Stimulated activated CD8-positive, alpha-beta memory T cell treated with anti-CD3 and anti-CD28 coated beads, Interleukin-2, amount 100 ng/mL, for 48 hours (primary cell): ENCODE results near the gene ZNF396.

Experiments
- DNase-seq, 2 donors: peaks; one replicate each; pipeline ENCODE4 v3.0.0-alpha.2; 2020; ENCODE audit warnings: low read depth in 2 of 2

Gene ZNF396

GRCh38 chr18:35376742-35377695 lies at the start of gene ZNF396:
Gene ZNF396 (minus strand): TSS chr18:35377337. CDS start chr18:35374292, 3,045 bp downstream.
- DNase-seq = peak; percentile 52 to 62

DNA sequence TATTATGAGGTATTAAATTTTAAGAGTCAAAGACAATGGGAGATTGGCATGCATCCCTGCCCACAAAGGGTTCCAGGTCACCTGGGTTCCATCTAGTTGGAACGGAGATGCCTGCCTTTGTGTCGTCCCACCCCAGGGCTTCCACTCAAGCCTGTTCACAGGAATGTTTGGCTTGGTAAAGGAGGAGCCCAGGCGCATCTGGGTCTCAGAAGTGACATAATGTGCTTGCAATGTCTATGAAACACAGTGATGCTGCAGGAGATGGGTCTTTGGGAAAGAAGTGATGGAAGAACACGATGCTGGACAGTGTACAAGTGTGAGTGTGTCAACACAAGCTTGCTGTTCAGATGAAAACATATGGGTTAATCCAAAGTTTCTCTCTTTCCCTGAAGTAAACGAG lies 49.6 kb upstream of the ZNF396 start:
- no peak for DNase-seq

GRCh38 chr18:35424356-35424755 lies 47.2 kb upstream of the ZNF396 start:
- no peak for DNase-seq

- DNase-seq = no peak
Measured at GRCh38 chr18:35422237-35422636, 45.1 kb upstream of the ZNF396 start.

- no peak for DNase-seq
Measured at GRCh38 chr18:35418610-35419009, 41.5 kb upstream of the ZNF396 start.

- no peak for DNase-seq
Measured at GRCh38 chr18:35417223-35417622, 40.1 kb upstream of the ZNF396 start.

DNA sequence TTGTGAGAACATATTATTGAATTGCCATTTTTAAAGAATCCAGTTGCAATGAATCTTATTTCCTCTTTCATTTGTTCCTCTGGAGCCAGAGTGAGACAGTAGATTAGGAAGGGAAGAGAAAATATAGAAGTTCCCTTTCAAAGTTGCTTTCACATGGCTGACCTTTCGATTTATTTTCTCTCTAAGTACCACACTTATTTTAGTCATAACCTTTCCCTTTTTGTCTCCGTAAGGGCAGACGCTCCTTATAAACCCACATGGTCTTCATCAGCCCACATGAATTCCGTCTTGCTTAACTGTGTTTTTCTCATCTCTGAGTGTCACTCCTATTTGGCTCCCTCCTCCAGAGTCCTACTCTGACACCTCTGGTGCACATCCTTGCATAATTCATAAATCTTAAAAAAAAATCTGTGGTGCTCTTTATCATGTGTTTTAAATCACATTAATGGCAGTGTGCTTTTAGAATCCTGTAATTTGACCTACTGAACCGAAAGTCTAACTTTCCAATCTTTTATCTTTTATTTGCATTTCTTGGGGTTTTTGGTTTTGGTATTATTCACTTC lies 38.5 kb upstream of the ZNF396 start:
- no peak for DNase-seq

DNA sequence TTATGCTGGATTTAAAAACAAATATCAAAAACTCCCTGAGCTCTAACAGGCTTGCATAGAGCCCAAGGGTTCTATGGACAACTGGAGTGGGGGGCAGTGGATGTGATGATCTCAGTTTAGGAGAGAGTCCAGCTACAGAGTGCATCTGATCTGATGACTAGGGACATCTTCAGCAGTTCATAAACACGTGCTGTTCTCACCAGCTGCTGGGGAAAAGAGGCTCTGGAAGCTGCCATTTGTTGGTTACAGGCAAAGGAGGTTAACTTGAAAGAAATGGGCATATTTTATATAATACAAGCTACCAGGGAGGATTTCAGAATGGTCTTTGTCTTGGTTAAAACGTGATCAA lies 36.0 kb upstream of the ZNF396 start:
- no peak for DNase-seq

GRCh38 chr18:35411625-35412351 lies 34.7 kb upstream of the ZNF396 start:
- no peak for DNase-seq

- DNase-seq = no peak
Measured at GRCh38 chr18:35410561-35410960, 33.4 kb upstream of the ZNF396 start.

DNA sequence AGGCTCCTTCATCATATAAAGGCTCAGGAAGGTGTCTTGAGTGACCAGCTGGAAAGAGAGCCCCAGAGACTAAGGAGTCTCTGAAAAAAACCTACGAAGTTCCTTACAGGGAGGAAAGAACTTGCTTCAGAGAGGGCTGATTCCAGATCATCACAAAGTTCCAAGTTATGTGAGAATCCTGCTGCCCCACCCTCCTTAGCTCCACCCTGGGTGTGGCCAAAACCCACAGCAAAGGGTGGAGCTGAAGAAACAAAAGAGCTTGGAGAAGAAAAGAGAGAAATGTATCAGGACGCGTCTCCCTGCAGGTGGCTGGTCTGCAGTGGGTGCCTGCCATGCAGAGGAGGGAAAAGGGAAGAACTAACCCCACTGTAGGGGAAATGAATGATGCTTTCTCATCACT lies 32.8 kb upstream of the ZNF396 start:
- DNase-seq = no peak

DNA sequence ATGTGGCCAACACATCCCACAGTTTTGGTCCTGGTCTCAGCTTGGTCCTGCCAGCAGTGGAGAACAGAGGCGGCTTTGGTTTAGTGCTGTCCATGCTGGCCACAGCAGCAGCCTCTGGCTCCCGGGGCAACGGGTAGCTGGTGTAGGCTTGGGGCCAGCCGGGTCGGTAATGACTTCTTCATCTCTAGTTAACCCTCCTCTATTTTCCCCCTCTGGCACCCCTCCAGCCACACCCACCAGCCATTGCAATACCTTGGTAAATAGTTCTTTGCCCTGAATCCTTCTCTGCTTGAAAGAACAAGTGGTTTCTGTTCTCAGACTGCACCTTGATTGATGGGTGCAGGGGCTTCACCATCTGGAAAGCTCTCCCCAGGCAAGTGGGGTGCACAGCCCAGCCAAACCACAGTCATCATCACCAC lies 31.7 kb upstream of the ZNF396 start:
- no peak for DNase-seq

DNA sequence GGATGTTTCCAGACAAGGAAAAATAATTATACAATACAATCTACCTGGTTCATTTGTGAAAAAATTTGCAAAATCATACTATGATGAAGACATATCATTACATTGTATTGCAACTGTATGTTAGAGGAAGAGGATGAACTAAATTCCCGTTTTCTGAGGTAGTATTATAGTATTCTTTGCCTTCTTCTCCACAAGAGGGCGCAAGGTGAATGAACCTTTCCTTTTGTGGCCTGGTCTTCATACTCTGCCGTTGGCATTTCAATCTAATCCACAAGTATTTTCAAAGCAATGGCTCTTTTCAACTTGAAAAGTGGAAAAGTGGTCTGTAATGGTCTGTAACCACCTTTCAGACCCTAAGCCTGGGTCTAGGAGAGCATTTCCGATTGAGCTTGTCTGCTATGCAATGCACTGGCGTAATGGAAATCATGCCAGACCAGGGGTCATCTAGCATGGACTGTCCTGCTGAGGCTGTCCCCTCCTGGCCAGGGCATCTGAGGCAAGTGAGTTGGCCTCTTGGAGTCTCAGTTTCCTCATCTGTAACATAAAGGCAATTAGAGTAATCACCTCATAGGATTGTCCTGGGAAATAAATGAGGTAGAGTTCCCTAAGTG lies 30.8 kb upstream of the ZNF396 start:
- no peak for DNase-seq

- DNase-seq = no peak
Measured at GRCh38 chr18:35406666-35407065, 29.5 kb upstream of the ZNF396 start.

GRCh38 chr18:35397976-35398375 lies 20.8 kb upstream of the ZNF396 start:
- no peak for DNase-seq

GRCh38 chr18:35393716-35394115 lies 16.6 kb upstream of the ZNF396 start:
- no peak for DNase-seq

- DNase-seq = no peak
Measured at GRCh38 chr18:35392375-35392774, 15.2 kb upstream of the ZNF396 start.

GRCh38 chr18:35390951-35391700 lies 14.0 kb upstream of the ZNF396 start:
- DNase-seq = no peak

- no peak for DNase-seq
Measured at GRCh38 chr18:35389095-35389618, 12.0 kb upstream of the ZNF396 start.

DNA sequence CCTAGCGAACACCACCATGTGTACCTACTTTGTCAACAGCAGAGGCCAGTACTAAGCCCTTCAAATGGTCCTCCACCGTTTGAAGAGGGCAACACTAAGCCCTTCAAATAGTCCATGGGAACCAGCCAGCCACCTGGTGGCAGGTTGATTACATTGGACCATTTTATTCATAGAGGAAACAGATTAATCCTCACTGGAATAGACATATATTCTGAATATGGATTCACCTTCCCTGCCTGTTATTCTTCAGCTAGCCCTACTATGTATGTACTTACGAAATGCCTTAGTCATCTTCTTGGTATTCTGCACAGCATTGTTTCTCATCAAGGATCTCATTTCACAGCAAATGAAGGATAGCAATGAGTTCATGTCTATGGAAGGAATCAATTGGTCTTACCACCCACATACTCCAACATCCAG lies 10.0 kb upstream of the ZNF396 start:
- no peak for DNase-seq

- peak in 1 of 2 donors; percentile 27 for DNase-seq
Measured at GRCh38 chr18:35386600-35387100, 9.5 kb upstream of the ZNF396 start.
